ENCODE data around the gene FHL3.

DNA sequence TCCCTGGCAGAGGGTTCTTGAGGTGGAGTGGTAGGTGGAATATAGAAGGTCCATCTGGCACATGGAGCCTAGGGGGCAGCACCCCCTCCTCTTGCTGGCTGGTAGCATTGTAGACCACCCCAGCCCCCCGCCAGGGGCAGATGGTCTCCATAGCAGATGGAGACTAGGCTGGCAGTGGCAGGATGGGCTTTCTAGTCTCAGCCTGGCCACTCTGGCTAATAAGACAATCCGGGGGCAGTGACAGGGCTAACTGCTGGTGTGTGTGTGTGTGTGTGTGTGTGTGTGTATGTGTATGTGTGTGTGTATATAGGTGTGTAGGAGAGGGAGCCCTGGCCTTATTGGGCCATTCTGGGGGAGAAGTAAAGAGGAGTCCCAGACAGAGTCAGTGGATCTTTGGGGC, 23.4 kb upstream of the FHL3 start:
- TF ChIP-seq, protein P1, sequence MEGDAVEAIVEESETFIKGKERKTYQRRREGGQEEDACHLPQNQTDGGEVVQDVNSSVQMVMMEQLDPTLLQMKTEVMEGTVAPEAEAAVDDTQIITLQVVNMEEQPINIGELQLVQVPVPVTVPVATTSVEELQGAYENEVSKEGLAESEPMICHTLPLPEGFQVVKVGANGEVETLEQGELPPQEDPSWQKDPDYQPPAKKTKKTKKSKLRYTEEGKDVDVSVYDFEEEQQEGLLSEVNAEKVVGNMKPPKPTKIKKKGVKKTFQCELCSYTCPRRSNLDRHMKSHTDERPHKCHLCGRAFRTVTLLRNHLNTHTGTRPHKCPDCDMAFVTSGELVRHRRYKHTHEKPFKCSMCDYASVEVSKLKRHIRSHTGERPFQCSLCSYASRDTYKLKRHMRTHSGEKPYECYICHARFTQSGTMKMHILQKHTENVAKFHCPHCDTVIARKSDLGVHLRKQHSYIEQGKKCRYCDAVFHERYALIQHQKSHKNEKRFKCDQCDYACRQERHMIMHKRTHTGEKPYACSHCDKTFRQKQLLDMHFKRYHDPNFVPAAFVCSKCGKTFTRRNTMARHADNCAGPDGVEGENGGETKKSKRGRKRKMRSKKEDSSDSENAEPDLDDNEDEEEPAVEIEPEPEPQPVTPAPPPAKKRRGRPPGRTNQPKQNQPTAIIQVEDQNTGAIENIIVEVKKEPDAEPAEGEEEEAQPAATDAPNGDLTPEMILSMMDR (IDR thresholded peaks at IDR 0.05), result no peak
- TF ChIP-seq POLR2A (IDR thresholded peaks at IDR 0.05), result no peak
